H9 (cell line): ENCODE results near the gene ARHGEF5. TPM values are rescaled to one million over a fixed set of nuclear protein-coding genes. Genes with fewer than 3 reads are reported as not detected.
"Not testable (repeated sequence)": the region's sequence is repeated elsewhere in the genome, so short reads cannot be mapped to it uniquely, and the experiment has no call there.

Experiments
- DNase-seq: peaks from one replicate; pipeline ENCODE4 v3.0.0-alpha.2; 2017
- H2AFZ ChIP-seq: one replicate; pipeline ENCODE4 v1.6.1; 2013; ENCODE audit warnings: mild to moderate bottlenecking, low read length, control low read depth, moderate library complexity
- H2AK5ac ChIP-seq: 2 replicates; pipeline ENCODE4 v1.6.1; 2013; ENCODE audit warnings: low read length, control low read depth, mixed read lengths; ENCODE audit not compliant: insufficient read length
- H2BK120ac ChIP-seq: one replicate; pipeline ENCODE4 v1.6.1; 2013; ENCODE audit warnings: low read depth, mild to moderate bottlenecking, low read length, control low read depth, inconsistent platforms; ENCODE audit not compliant: poor library complexity, severe bottlenecking
- H2BK12ac ChIP-seq: 2 replicates; pipeline ENCODE4 v1.6.1; 2013; ENCODE audit warnings: low read length, control low read depth, mixed read lengths, low read depth; ENCODE audit not compliant: insufficient read length
- H2BK15ac ChIP-seq: 2 replicates; pipeline ENCODE4 v1.6.1; 2013; ENCODE audit warnings: low read depth, low read length, control low read depth
- H2BK20ac ChIP-seq: one replicate; pipeline ENCODE4 v1.6.1; 2013; ENCODE audit warnings: low read depth, mild to moderate bottlenecking, low read length, control low read depth, inconsistent platforms; ENCODE audit not compliant: poor library complexity, severe bottlenecking
- H2BK5ac ChIP-seq: 2 replicates; pipeline ENCODE4 v1.6.1; 2013; ENCODE audit warnings: low read length, control low read depth, mixed read lengths; ENCODE audit not compliant: insufficient read length
- H3K14ac ChIP-seq: 2 replicates; pipeline ENCODE4 v1.6.1; 2013; ENCODE audit warnings: low read length, control low read depth; ENCODE audit not compliant: insufficient read depth
- H3K18ac ChIP-seq: 2 replicates; pipeline ENCODE4 v1.6.1; 2013; ENCODE audit warnings: low read depth, mild to moderate bottlenecking, mixed read lengths, low read length, control low read depth; ENCODE audit not compliant: insufficient read length
- H3K23ac ChIP-seq: 2 replicates; pipeline ENCODE4 v1.6.1; 2013; ENCODE audit warnings: low read length, control low read depth, mixed read lengths, low read depth; ENCODE audit not compliant: insufficient read length
- H3K23me2 ChIP-seq: 2 replicates; pipeline ENCODE4 v1.6.1; 2013; ENCODE audit warnings: low read depth, mild to moderate bottlenecking, mixed read lengths, low read length, control low read depth; ENCODE audit not compliant: insufficient read length, poor library complexity, severe bottlenecking
- H3K27ac ChIP-seq: 2 replicates; pipeline ENCODE4 v1.5.1; 2013; ENCODE audit warnings: low read length, control low read depth, mixed read lengths, low read depth; ENCODE audit not compliant: insufficient read length
- H3K27me3 ChIP-seq: 2 replicates; pipeline ENCODE4 v1.6.1; 2013; ENCODE audit warnings: low read length, control low read depth, inconsistent platforms; ENCODE audit not compliant: insufficient read depth
- H3K4ac ChIP-seq: 2 replicates; pipeline ENCODE4 v1.6.1; 2013; ENCODE audit warnings: low read depth, mild to moderate bottlenecking, control low read depth, inconsistent platforms, low read length, moderate library complexity
- H3K4me1 ChIP-seq: 2 replicates; pipeline ENCODE4 v1.6.1; 2013; ENCODE audit warnings: low read length, control low read depth, inconsistent platforms; ENCODE audit not compliant: insufficient read depth
- H3K4me2 ChIP-seq: 2 replicates; pipeline ENCODE4 v1.6.1; 2013; ENCODE audit warnings: low read length, control low read depth, mixed read lengths; ENCODE audit not compliant: insufficient read length, insufficient read depth
- H3K56ac ChIP-seq: 2 replicates; pipeline ENCODE4 v1.6.1; 2013; ENCODE audit warnings: low read depth, mild to moderate bottlenecking, mixed read lengths, low read length, control low read depth; ENCODE audit not compliant: insufficient read length
- H3K79me1 ChIP-seq: 2 replicates; pipeline ENCODE4 v1.6.1; 2013; ENCODE audit warnings: low read depth, mild to moderate bottlenecking, moderate library complexity, low read length, control low read depth, inconsistent platforms; ENCODE audit not compliant: insufficient read depth, poor library complexity, severe bottlenecking
- H3K79me2 ChIP-seq: 2 replicates; pipeline ENCODE4 v1.6.1; 2013; ENCODE audit warnings: low read length, control low read depth, inconsistent platforms; ENCODE audit not compliant: insufficient read depth
- H3K9ac ChIP-seq: 2 replicates; pipeline ENCODE4 v1.6.1; 2013; ENCODE audit warnings: low read length, control low read depth, mixed read lengths; ENCODE audit not compliant: insufficient read length; ENCODE audit errors: extremely low read depth
- H3K9me3 ChIP-seq: one replicate; pipeline ENCODE4 v1.6.1; 2013; ENCODE audit warnings: low read depth, low read length, inconsistent platforms; ENCODE audit not compliant: control insufficient read depth
- H3T11ph ChIP-seq: one replicate; pipeline ENCODE4 v1.6.1; 2013; ENCODE audit warnings: mild to moderate bottlenecking, low read length, control low read depth, inconsistent platforms
- H4K20me1 ChIP-seq: one replicate; pipeline ENCODE4 v1.6.1; 2013; ENCODE audit not compliant: control insufficient read depth, insufficient read length, insufficient read depth
- H4K5ac ChIP-seq: 2 replicates; pipeline ENCODE4 v1.6.1; 2013; ENCODE audit warnings: low read depth, mild to moderate bottlenecking, mixed read lengths, low read length, control low read depth; ENCODE audit not compliant: insufficient read length
- H4K8ac ChIP-seq: replicated peaks from 2 replicates; pipeline ENCODE4 v1.6.1; 2013; ENCODE audit warnings: low read length, control low read depth, mixed read lengths, low read depth; ENCODE audit not compliant: insufficient read length
- H4K91ac ChIP-seq: 2 replicates; pipeline ENCODE4 v1.6.1; 2013; ENCODE audit warnings: low read depth, mild to moderate bottlenecking, moderate library complexity, mixed read lengths, low read length, control low read depth; ENCODE audit not compliant: insufficient read length
- H3K27ac Mint-ChIP-seq, 3 experiments: 2 replicates in 2 of 3; 3 replicates in 1 of 3; pipeline ENCODE4 v1.8.0; 2020 to 2021; ENCODE audit warnings: mixed read lengths in 3 of 3, mild to moderate bottlenecking in 1 of 3, moderate library complexity in 1 of 3
- H3K27me3 Mint-ChIP-seq: 2 replicates; pipeline ENCODE4 v1.8.0; 2021; ENCODE audit warnings: low read depth, mild to moderate bottlenecking, moderate library complexity, mixed read lengths
- H3K36me3 Mint-ChIP-seq, 3 experiments: 2 replicates in 2 of 3; 3 replicates in 1 of 3; pipeline ENCODE4 v1.8.0; 2020 to 2021; ENCODE audit warnings: low read depth in 3 of 3, mixed read lengths in 3 of 3; ENCODE audit not compliant: insufficient read depth in 1 of 3
- H3K4me1 Mint-ChIP-seq, 2 experiments: 2 replicates each; pipeline ENCODE4 v1.8.0; 2020; ENCODE audit warnings: mixed read lengths in 2 of 2
- H3K4me3 Mint-ChIP-seq, 2 experiments: 2 replicates in 1 of 2; 3 replicates in 1 of 2; pipeline ENCODE4 v1.8.0; 2020 to 2021; ENCODE audit warnings: mild to moderate bottlenecking in 2 of 2, mixed read lengths in 2 of 2, moderate library complexity in 1 of 2
- H3K9me3 Mint-ChIP-seq, 2 experiments: 2 replicates in 1 of 2; 3 replicates in 1 of 2; pipeline ENCODE4 v1.8.0; 2020; ENCODE audit warnings: mild to moderate bottlenecking in 2 of 2, mixed read lengths in 2 of 2, moderate library complexity in 1 of 2
- WGBS: extraction: QIAGEN DNeasy Blood & Tissue Kit; methylation state at CpG from one replicate; pipeline ENCODE4 v1.1.7; 2013; ENCODE audit warnings: missing lambda C conversion rate, low lambda C conversion rate, mixed read lengths; ENCODE audit not compliant: insufficient read length; ENCODE audit errors: extremely low coverage; 5-methylcytosine and 5-hydroxymethylcytosine counted together
- total RNA-seq: library from RNA; stranded (reverse); gene quantifications from 2 replicates; pipeline ENCODE4 v1.2.1, GENCODE V29; 2021

ARHGEF5 gene
- total RNA-seq, 1 experiment from 2014 or later = 33.9 TPM

DNA sequence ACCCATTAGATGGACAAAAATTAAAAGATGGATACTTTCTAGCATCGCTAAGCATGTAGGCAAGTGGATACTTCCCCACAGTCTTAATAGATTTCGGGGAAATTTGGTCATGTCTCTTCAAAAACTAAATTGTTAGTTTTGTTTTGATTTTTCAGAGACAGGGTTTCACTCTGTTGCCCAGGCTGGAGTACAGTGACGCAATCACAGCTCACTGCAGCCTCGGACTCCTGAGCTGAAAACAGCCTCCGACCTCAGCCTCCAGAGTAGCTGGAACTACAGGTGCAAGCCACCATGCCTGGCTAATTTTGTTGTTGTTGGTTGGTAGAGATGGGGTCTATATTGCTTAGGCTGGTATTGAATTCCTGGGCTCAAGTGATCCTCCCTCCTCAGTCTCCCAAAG lies 29.3 kb upstream of the ARHGEF5 start:
- not testable (repeated sequence) for H3K4me3 Mint-ChIP-seq, H3K9me3 Mint-ChIP-seq, H3K56ac ChIP-seq, H3K4me1 ChIP-seq, H2BK120ac ChIP-seq, H3T11ph ChIP-seq, H4K20me1 ChIP-seq, H3K27ac ChIP-seq, H3K4me1 Mint-ChIP-seq, H3K27me3 Mint-ChIP-seq, DNase-seq, H4K5ac ChIP-seq, H3K27ac Mint-ChIP-seq, H3K9me3 ChIP-seq, H3K27me3 ChIP-seq, H3K14ac ChIP-seq, H3K79me2 ChIP-seq, H2BK5ac ChIP-seq, H3K79me1 ChIP-seq, H3K18ac ChIP-seq, H3K23ac ChIP-seq, H4K8ac ChIP-seq, H3K36me3 Mint-ChIP-seq, H2AK5ac ChIP-seq, H2BK20ac ChIP-seq, H2BK12ac ChIP-seq, H3K4me2 ChIP-seq, H3K4ac ChIP-seq, H2BK15ac ChIP-seq, H3K23me2 ChIP-seq, H3K9ac ChIP-seq, H4K91ac ChIP-seq, H2AFZ ChIP-seq
- no CpG with 5 or more reads among the region's 5 CpGs for WGBS

DNA sequence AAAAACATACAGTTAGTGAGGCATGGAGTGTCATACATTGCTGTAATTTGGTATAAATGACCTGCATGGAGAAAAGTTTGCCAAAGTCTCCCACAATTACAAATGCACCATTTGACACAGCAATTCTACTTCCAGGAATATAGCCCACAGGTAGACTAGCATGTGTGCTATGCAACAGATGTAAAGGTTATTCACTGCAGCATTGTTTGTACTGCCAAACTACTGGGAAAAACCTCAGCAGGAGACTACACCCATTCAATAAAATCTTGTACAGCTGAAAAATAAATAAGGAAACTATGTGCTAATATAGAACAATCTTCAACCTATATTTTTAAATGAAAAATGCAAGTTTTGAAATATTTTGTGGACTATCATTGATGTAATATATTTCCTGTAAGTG lies 25.2 kb upstream of the ARHGEF5 start:
- not testable (repeated sequence) for H2BK12ac ChIP-seq, H3K36me3 Mint-ChIP-seq, H3K4me1 Mint-ChIP-seq, H2BK120ac ChIP-seq, H3K9me3 Mint-ChIP-seq, H3K56ac ChIP-seq, H3K14ac ChIP-seq, H2AK5ac ChIP-seq, H3K27me3 Mint-ChIP-seq, H3K79me2 ChIP-seq, H2BK5ac ChIP-seq, H3T11ph ChIP-seq, H3K27ac ChIP-seq, H2AFZ ChIP-seq, H3K9me3 ChIP-seq, H3K4me1 ChIP-seq, H3K18ac ChIP-seq, H2BK20ac ChIP-seq, H3K79me1 ChIP-seq, DNase-seq, H3K23ac ChIP-seq, H3K9ac ChIP-seq, H4K91ac ChIP-seq, H4K8ac ChIP-seq, H3K27ac Mint-ChIP-seq, H3K4ac ChIP-seq, H2BK15ac ChIP-seq, H4K5ac ChIP-seq, H3K23me2 ChIP-seq, H3K4me3 Mint-ChIP-seq, H3K27me3 ChIP-seq, H3K4me2 ChIP-seq, H4K20me1 ChIP-seq
